Epithelial cell of proximal tubule (primary cell): ENCODE measurements around the gene SORCS2. TPM values are rescaled to one million over a fixed set of nuclear protein-coding genes. Genes with fewer than 3 reads are reported as not detected.
"Not testable (repeated sequence)": the region's sequence is repeated elsewhere in the genome, so short reads cannot be mapped to it uniquely, and the experiment has no call there.

ENCODE experiments used
- DNase-seq: peaks from one replicate; pipeline ENCODE4 v3.0.0-alpha.2; 2011; ENCODE audit warnings: low read depth
- H3K4me3 ChIP-seq: 2 replicates; pipeline ENCODE4 v1.5.1; 2011; ENCODE audit warnings: low read depth, mild to moderate bottlenecking, low read length
- total RNA-seq: library from RNA; depleted of rRNA; stranded (reverse); fragments of >200 nt; gene quantifications from 2 replicates; pipeline ENCODE4 v1.2.3, GENCODE V29; 2015
- TF ChIP-seq, protein P1 (sequence below): conservative IDR thresholded peaks from 2 replicates; pipeline ENCODE4 v1.5.1; 2012; ENCODE audit warnings: low read depth, mild to moderate bottlenecking, low read length

SORCS2 gene
- total RNA-seq, 1 donor from 2014 or later, result 0.29 TPM

DNA sequence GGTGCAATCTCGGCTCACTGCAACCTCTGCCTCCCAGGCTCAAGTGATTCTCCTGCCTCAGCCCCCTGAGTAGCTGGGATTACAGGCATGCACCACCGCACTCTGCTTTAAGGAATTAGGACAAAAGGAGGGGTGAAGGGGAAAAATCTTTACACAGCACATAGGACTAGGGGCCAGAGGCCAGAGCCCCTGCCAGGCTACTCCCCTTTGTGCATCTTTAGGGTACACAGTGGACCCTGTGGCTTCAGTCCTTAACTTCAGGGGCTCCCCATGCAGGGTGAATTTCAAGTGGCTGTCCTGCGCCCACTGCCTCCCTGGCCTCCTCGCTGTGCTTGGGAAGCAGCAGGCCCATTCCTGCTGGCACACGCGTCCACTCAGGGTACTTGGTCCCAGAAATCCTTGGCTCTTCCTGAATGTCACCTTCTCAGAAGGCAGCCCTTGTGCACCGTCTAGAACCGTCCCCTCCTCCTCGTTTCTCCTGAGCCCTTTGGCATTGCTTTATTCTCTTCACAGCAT, 381.3 kb downstream of the SORCS2 start:
- DNase-seq, result no peak
- TF ChIP-seq, protein P1, sequence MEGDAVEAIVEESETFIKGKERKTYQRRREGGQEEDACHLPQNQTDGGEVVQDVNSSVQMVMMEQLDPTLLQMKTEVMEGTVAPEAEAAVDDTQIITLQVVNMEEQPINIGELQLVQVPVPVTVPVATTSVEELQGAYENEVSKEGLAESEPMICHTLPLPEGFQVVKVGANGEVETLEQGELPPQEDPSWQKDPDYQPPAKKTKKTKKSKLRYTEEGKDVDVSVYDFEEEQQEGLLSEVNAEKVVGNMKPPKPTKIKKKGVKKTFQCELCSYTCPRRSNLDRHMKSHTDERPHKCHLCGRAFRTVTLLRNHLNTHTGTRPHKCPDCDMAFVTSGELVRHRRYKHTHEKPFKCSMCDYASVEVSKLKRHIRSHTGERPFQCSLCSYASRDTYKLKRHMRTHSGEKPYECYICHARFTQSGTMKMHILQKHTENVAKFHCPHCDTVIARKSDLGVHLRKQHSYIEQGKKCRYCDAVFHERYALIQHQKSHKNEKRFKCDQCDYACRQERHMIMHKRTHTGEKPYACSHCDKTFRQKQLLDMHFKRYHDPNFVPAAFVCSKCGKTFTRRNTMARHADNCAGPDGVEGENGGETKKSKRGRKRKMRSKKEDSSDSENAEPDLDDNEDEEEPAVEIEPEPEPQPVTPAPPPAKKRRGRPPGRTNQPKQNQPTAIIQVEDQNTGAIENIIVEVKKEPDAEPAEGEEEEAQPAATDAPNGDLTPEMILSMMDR, result no peak
- no peak overlapping the region for H3K4me3 ChIP-seq

DNA sequence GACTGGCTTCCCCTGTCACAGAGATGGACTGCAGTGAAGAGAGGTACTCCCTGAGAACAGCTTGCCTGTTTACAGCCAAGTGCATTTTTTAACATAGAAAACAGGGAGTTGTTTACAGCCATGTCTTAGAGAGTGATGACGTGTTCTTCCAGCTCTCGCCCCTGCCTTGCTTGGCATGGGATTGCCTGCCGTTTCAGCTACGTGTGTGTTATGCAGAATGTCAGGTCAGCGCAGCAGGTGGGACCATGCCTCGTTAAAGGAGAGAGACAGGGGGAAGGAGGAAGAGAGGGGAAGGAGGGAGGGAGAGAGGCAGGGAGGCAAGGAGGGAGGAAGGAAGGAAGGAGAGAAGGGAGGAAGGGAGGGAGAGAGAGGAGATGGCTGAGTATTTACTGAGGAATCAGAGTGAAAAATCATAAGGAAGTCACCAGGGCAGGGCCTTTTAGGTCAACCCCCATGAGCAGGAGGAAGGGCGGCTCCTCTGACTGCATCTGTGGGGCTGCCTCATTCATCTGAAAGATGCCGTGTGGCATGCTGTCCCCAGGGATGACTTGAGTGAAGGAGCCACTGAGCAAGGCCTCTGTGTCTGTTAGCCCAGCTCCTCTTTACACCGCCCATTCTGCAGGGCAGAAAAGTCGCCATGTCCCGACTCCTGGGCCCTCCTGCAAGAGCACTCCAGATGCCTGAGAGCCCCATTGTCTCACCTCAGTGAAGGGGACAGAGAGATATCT, 382.1 kb downstream of the SORCS2 start:
- no peak for DNase-seq
- H3K4me3 ChIP-seq, result no peak overlapping the region
- TF ChIP-seq, protein P1, result no peak

DNA sequence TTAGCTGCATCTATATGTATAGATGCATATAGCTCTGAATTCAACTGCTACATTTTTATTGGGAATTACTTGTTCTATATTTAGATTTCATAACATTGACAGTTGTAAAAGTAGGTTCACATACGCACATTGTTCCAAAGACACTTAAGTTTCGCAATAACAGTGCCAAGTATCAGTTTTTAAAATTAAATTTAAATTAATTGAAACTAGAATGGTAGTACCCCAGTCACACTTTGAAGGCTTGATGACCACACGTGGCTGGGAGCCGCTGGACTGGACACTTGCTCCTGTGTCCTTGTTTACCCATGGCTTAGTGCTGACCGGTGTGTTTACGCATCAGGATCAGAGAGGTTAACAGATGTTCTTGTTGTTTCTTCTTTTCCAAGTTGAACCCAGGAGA, 383.1 kb downstream of the SORCS2 start:
- TF ChIP-seq, protein P1, result no peak
- no peak overlapping the region for H3K4me3 ChIP-seq
- DNase-seq, result no peak

DNA sequence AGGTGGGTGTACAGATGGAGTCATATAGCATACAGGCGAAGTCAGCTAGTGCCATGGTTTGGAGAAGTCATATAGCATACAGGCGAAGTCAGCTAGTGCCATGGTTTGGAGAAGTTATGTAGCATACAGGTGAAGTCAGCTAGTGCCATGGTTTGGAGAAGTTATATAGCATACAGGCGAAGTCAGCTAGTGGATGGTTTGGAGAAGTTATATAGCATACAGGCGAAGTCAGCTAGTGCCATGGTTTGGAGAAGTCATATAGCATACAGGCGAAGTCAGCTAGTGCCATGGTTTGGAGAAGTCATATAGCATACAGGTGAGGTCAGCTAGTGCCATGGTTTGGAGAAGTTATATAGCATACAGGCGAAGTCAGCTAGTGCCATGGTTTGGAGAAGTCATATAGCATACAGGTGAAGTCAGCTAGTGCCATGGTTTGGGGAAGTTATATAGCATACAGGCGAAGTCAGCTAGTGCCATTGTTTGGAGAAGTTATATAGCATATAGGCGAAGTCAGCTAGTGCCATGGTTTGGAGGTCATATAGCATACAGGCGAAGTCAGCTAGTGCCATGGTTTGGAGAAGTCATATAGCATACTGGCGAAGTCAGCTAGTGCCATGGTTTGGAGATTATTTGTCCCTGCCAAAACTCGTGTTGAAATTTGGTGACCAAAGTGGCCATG, 385.2 kb downstream of the SORCS2 start:
- H3K4me3 ChIP-seq, DNase-seq: not testable (repeated sequence)

DNA sequence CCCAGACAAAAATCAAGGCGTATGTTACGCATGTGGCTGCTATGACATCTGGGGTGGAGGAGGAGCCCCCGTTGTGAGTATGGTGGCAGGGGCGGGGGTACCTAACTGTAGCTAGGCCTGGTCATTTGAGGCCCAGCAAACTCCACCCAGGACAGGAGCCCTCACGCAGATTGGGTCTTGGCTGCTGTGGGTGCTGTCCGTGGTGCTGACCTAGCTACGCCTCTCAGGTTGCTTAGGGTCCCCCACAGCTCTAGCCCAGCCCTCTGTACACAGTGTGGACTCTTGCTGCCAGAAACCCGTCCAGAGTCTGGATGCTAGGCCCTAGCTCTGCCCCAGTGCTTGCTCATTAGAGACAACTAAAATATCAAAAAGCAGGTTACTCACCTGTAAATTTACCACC, 389.1 kb downstream of the SORCS2 start:
- H3K4me3 ChIP-seq, result no peak overlapping the region
- no peak for DNase-seq
- TF ChIP-seq, protein P1, result no peak

DNA sequence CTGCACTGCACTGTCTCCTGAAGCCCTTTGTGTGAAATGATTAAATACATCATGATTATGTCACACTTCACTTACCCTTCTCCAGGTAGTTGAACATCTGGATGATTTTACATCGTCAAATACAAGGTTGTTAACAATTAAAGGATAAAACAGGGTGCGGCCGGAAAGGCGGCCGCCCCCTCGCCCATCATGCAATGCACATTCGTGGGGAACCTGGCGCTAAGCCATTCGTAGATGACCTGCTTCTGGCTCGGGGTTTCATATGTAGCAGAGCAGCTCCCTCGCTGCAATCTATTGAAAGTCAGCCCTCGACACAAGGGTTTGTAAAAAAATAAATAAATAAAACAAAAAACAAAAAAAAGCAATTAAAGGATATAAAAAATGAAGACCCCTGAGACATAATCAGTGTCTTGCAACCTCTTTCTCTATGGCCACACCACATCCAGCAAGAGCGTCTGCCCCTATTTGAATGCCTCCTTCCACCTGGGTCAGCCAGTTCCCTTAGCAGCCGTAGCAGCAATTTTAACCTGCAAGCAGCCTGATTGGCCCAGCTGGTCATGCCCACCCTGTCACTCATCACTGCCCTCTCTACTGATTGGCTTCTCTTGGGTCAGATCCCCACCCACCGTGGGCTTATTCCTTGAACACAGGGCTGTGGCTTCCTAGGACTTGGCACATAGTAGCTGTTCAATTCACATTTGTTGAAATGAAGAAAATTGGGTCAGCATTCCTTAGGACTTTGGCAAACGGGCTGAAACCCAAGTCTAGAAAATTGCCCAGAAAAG, 390.2 kb downstream of the SORCS2 start:
- no peak overlapping the region for H3K4me3 ChIP-seq
- DNase-seq, result no peak
- TF ChIP-seq, protein P1, result no peak

DNA sequence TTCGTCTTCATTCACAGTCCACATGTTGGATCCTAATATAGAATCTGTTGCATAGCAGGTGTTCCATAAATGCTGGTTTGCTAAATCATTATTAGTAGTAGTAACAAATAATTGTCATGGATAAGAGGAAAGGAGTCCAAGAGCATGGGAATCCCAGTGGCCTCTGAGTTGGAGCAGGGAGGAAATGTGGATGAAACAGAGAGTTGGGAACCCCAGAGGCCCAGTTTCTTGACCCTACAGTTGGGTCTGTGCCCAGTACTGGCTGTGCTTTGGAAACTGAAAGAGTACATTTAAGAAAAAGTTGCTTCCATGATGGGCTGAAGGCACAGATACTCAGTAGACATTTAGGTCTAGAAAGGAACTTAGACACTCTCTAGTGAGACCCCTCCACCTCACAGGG, 391.8 kb downstream of the SORCS2 start:
- no peak for DNase-seq
- TF ChIP-seq, protein P1, result no peak
- H3K4me3 ChIP-seq, result no peak overlapping the region
